ENCODE results near the gene NACA. TPM values are rescaled to one million over a fixed set of nuclear protein-coding genes. Genes with fewer than 3 reads are reported as not detected.
A peak's percentile ranks its signal among the peaks of the same experiment; 100 is the strongest.

Gene NACA
- total RNA-seq, 1 experiment from 2014 or later, result 896 TPM

GRCh38 chr12:56688129-56688845 lies 36.8 kb downstream of the NACA start, which contains the start of gene PTGES3 (continued):
- peak; percentile 94 for TF ChIP-seq ZBTB33 (IDR thresholded peaks at IDR 0.05; ENCODE audit: extremely low read depth, insufficient replicate concordance, low read length)

- no peak for DNase-seq (ENCODE audit: low read depth, low spot score)
Observed at GRCh38 chr12:56687223-56688128, 37.6 kb downstream of the NACA start.

More at GRCh38 chr12:56687223-56688128, 37.6 kb downstream of the NACA start:
- no peak for TF ChIP-seq FOSL1 (IDR thresholded peaks at IDR 0.05; ENCODE audit: low read depth)
- TF ChIP-seq ZFX (IDR thresholded peaks at IDR 0.05), result peak; percentile 76; the same call in 1 of the 2 replicates
- TF ChIP-seq ZNF274 (IDR thresholded peaks at IDR 0.05; ENCODE audit: low read depth, low read length), result no peak
- peak; percentile 49; the same call in 1 of the 2 replicates for TF ChIP-seq EGR1 (IDR thresholded peaks at IDR 0.05; ENCODE audit: low read depth)
- Histone ChIP-seq H3K4me2 (ENCODE audit: low read length) (peak overlapping the region; percentile 96), H3K4me1 (ENCODE audit: control insufficient read depth in 1 of 2, insufficient read depth in 2 of 2, low read length in 2 of 2) (peaks cover 6 to 49% of the 10 kb centered on the region in 2 experiments; a peak in 3 of 4 replicates), H3K27ac (ENCODE audit: low read depth, low read length) (peak overlapping the region; percentile 97), H4K20me1 (ENCODE audit: insufficient read depth) (peaks cover 15% of the 10 kb centered on the region; the same call in 1 of the 2 replicates), H2AFZ (ENCODE audit: low read depth, low read length, poor library complexity, severe bottlenecking) (no peak overlapping the region), H3K9ac (ENCODE audit: low read length) (peak overlapping the region; percentile 100), H3K9me3 (ENCODE audit: control insufficient read depth in 1 of 2, insufficient read depth in 1 of 2, low read depth in 1 of 2, low read length in 2 of 2) (no peaks in the 10 kb centered on the region), H3K9me2 (ENCODE audit: insufficient read depth) (no peaks in the 10 kb centered on the region), H3K79me2 (ENCODE audit: insufficient read depth, low read length) (peaks cover 61% of the 10 kb centered on the region), H3K4me3 (replicated peaks in 1 of 2; ENCODE audit: low read depth in 1 of 2, low read length in 2 of 2) (peak overlapping the region; percentile 99 to 100), H3K36me3 (ENCODE audit: control insufficient read depth in 1 of 2, insufficient read depth in 2 of 2, low read length in 2 of 2) (peaks cover 11 to 16% of the 10 kb centered on the region in 2 experiments), H3K27me3 (ENCODE audit: insufficient read depth, low read length) (no peaks in the 10 kb centered on the region)
- BruUV-seq (replicated peaks), result no TSS peak
- ChIA-PET RAD21 (ENCODE audit: low non-redundant PET in 1 of 2, low total read pairs in 2 of 2, uncharacterized antibody in 2 of 2, unreplicated experiment in 2 of 2) (interaction anchor here in 1 of 2 experiments (0.5 kb wide), 1 partner anchor 14 kb away, joined by 6 read pairs; no protein-coding TSS in a partner anchor), CTCF (interaction anchor here (1.9 kb wide), 1 partner anchor 51 kb away, joined by 16 read pairs; no protein-coding TSS in a partner anchor), POLR2A (interaction anchor here (0.6 to 2.1 kb wide), 22 partner anchors 9 to 478 kb away, joined by 3 to 31 read pairs (median 4); partner anchors contain the start of genes LRP1, NACA, RBMS2 and STAT6)
- intact Hi-C loops (cut with micrococcal nuclease), result loop anchor here (2.0 kb wide), 3 partner anchors 37 to 51 kb away; partner anchors contain the start of gene NACA
- peak; percentile 29 for ATAC-seq

Data from HCT116 (cell line).